IPS-15b (cell line): Measurements from ENCODE around the gene GYPC.

Experiments
- H3K27me3 ChIP-seq: one replicate; pipeline ENCODE4 v1.6.1; 2013; ENCODE audit warnings: low read length; ENCODE audit not compliant: control insufficient read depth, insufficient read depth
- H3K36me3 ChIP-seq: one replicate; pipeline ENCODE4 v1.6.1; 2013; ENCODE audit warnings: low read length; ENCODE audit not compliant: control insufficient read depth, insufficient read depth
- H3K4me1 ChIP-seq: one replicate; pipeline ENCODE4 v1.6.1; 2013; ENCODE audit warnings: mild to moderate bottlenecking, low read length; ENCODE audit not compliant: control insufficient read depth, insufficient read depth
- H3K4me3 ChIP-seq: one replicate; pipeline ENCODE4 v1.5.1; 2013; ENCODE audit warnings: low read depth, low read length
- H3K9ac ChIP-seq: one replicate; pipeline ENCODE4 v1.6.1; 2013; ENCODE audit warnings: low read depth, mild to moderate bottlenecking, low read length
- H3K9me3 ChIP-seq: one replicate; pipeline ENCODE4 v1.6.1; 2013; ENCODE audit warnings: mild to moderate bottlenecking, low read length; ENCODE audit not compliant: control insufficient read depth, insufficient read depth

Gene GYPC

GRCh38 chr2:126652323-126652891, 3.6 kb upstream of the GYPC start:
- H3K4me3 ChIP-seq, result no peak overlapping the region
- no peaks in the 10 kb centered on the region for H3K9me3 ChIP-seq
- H3K36me3 ChIP-seq, result no peaks in the 10 kb centered on the region

GRCh38 chr2:126653109-126653508, 2.8 kb upstream of the GYPC start:
- peaks cover 18% of the 10 kb centered on the region for H3K4me1 ChIP-seq
- peaks cover 5% of the 10 kb centered on the region for H3K27me3 ChIP-seq
- H3K9ac ChIP-seq, result no peak overlapping the region
- H3K4me3 ChIP-seq, result no peak overlapping the region
- no peaks in the 10 kb centered on the region for H3K36me3 ChIP-seq
- H3K9me3 ChIP-seq, result no peaks in the 10 kb centered on the region

More at GRCh38 chr2:126652323-126652891, 3.6 kb upstream of the GYPC start:
- H3K4me1 ChIP-seq, result peaks cover 14% of the 10 kb centered on the region
- no peak overlapping the region for H3K9ac ChIP-seq
- H3K27me3 ChIP-seq, result peaks cover 5% of the 10 kb centered on the region

- Histone ChIP-seq H3K4me1 (peaks cover 25% of the 10 kb centered on the region), H3K9ac (no peak overlapping the region), H3K36me3 (no peaks in the 10 kb centered on the region), H3K4me3 (no peak overlapping the region), H3K9me3 (no peaks in the 10 kb centered on the region), H3K27me3 (peaks cover 5% of the 10 kb centered on the region)
Observed at GRCh38 chr2:126653761-126654160, 2.2 kb upstream of the GYPC start.

DNA sequence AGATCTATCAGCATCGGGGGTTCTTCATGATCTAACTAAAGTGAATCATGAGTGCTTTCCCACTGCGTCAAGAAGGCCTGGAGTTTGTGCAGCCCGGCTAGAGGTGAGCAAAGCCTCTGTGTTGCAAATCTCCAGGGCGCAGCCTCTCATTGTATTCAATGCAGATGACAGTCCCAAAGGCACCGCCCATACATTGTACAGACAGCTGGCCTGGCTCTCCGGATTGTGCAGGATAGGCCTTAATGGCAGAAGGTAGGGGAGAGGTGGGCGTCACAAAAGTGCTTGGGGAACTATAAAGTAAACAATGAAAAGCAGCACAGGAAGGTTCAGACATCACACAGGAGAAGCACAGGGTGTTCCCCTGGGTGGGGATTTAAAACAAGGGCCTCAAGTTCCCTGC, 907 bp upstream of the GYPC start:
- H3K9ac ChIP-seq, result no peak overlapping the region
- H3K4me3 ChIP-seq, result no peak overlapping the region
- peaks cover 5% of the 10 kb centered on the region for H3K27me3 ChIP-seq
- H3K36me3 ChIP-seq, result no peaks in the 10 kb centered on the region
- H3K9me3 ChIP-seq, result no peaks in the 10 kb centered on the region
- H3K4me1 ChIP-seq, result peaks cover 29% of the 10 kb centered on the region

DNA sequence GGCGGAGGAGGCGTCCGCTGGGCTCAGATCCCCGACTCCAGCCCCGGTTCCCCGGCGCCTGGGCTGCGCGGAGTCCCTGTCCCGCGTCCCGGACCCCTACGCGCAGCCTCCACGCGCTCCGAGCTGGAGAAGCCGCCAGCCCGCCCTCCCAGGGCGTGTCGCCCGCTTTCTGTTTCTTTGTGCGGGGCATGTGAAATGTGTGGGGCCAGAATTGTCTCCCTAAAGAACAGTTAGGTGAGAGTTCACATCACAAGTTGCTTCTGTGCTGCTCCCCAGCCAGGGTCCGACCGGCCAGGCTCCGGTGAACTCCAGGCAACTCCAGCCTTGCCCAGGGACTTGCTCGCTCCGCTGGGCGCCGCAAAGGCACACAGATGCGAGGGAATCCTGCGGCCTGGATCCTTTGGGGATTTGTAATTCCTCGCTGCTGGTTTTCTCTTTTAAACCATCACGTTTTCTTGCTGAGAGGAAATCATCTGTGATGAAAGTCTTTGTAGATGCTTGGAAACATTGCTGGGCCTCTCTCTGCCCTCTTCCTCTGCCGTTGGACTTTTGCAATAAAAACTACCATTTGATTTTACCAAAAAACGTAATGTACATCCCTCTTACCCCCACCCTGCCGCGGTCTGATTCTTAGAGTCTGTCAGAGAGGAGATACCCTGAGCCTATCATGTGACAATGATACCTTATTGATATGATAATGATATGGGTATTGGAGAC, 631 bp downstream of the GYPC start:
- Histone ChIP-seq H3K4me1 (peaks cover 29% of the 10 kb centered on the region), H3K9ac (peak overlapping the region; percentile 73), H3K4me3 (peak overlapping the region; percentile 60), H3K9me3 (no peaks in the 10 kb centered on the region), H3K27me3 (peaks cover 5% of the 10 kb centered on the region), H3K36me3 (no peaks in the 10 kb centered on the region)

GRCh38 chr2:126657148-126657635, 1.2 kb downstream of the GYPC start:
- peak overlapping the region; percentile 73 for H3K9ac ChIP-seq
- no peaks in the 10 kb centered on the region for H3K36me3 ChIP-seq
- H3K9me3 ChIP-seq, result no peaks in the 10 kb centered on the region
- peaks cover 29% of the 10 kb centered on the region for H3K4me1 ChIP-seq
- H3K27me3 ChIP-seq, result peaks cover 5% of the 10 kb centered on the region
- peak overlapping the region; percentile 60 for H3K4me3 ChIP-seq

DNA sequence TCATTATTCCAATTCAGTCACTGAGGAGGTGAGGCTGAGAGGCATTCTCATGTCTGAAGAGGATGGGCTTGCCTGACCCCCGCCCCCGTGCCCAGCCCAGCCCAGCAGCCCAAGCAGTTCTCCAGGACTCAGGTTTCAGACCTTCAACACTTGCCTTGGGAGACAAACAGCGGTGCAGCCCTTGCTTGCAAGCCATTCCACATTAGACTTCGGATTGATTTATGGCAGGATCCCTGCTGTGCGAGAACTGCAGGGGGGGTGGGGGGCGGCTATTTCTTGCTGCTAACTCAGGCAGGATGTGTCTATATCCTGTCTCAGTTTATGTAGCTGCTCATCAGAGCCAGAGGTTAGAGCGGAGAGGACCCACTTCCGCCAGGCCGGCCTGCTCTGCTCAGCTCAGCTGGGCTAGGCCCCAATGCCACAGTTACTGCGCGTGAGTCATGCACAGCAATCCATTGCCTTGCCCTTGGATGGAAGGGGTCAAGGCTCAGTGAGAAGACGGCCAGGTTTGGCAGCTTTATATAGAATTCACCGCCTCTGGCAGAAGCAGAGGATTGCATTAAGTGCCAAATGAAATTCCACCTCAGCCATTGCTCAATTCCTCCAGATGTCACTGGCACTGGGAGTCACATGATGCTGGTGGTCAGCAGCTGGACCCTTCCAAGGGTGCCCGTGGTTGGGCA, 1.8 kb downstream of the GYPC start:
- H3K9ac ChIP-seq, result no peak overlapping the region
- H3K4me1 ChIP-seq, result peaks cover 29% of the 10 kb centered on the region
- peak overlapping the region; percentile 60 for H3K4me3 ChIP-seq
- no peaks in the 10 kb centered on the region for H3K9me3 ChIP-seq
- no peaks in the 10 kb centered on the region for H3K36me3 ChIP-seq
- peaks cover 5% of the 10 kb centered on the region for H3K27me3 ChIP-seq

GRCh38 chr2:126658319-126658904, 2.5 kb downstream of the GYPC start:
- Histone ChIP-seq H3K27me3 (peaks cover 5% of the 10 kb centered on the region), H3K4me3 (no peak overlapping the region), H3K36me3 (peaks cover 2% of the 10 kb centered on the region), H3K9me3 (no peaks in the 10 kb centered on the region), H3K4me1 (peaks cover 29% of the 10 kb centered on the region), H3K9ac (no peak overlapping the region)

DNA sequence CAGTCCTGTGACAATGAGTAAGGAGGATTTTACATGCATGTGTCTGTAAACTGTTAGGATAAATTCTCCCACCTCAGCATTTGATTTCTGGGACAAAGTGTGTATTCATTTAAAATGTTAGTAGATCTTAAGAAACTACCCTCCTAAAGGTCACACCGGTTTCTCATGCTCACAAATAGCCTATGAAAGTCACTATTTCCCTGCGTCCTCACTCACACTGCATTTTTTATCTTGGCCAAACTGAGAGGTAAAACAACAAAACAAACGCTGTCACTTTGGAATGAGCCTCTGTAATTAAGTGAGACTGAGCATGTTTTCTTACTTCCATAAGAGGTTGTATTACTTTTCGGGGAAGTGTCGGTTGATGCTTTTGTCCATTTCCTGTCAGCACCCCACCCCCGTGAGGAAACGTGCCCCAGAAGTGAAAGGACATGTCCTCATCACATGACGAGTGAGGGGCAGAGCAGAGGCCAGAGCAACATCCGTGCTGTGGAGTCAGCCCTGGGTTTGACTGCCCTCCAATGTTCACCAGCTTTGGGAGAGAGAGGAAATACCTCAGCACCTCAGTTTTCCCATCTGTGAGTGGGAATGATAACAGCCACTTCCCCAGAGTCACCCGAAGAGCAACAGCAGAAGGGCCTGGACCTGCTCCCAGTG, 3.1 kb downstream of the GYPC start:
- Histone ChIP-seq H3K27me3 (peaks cover 5% of the 10 kb centered on the region), H3K9me3 (no peaks in the 10 kb centered on the region), H3K4me3 (no peak overlapping the region), H3K4me1 (peaks cover 29% of the 10 kb centered on the region), H3K9ac (no peak overlapping the region), H3K36me3 (peaks cover 2% of the 10 kb centered on the region)

DNA sequence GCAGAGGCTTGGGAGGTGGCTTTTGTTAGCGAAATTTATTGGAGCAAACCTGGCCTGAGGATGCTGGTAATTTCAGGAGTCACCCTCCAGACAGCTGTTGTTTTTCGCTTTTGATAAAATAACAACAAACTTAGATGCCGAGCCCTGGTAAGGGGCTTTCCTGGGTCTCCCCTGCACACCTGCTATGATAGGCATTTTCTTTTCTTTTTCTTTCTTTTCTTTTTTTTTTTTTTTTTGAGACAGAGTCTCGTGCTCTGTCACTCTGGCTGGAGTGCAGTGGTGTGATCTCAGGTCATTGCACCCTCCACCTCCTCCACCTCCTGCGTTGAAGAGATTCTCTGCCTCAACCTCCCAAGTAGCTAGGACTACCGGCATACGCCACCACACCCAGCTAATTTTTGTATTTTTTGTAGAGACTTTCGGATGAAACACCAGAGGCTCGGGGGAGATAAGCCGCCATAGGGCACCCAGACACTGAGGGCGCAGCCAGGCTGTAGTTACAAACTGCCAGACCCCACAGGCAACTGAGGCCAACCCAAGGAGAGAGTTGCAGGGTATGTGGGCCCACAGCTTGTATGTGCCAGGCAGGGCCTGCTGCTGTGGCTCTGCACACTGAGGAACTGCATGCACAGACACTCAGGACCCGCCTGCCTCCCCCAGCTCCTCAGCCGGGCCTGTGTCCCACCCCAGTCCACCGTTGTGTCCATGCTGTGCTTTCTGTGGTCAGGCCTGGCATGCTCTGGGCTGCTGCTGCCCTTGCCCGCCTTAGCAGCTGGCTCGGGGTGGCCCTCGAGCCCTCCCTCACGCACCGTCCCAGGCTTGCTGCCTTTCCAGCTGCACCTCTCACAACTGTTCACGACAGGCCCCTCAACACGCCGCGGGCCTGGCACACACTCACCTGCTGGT, 3.9 kb downstream of the GYPC start:
- H3K27me3 ChIP-seq, result peaks cover 5% of the 10 kb centered on the region
- H3K9me3 ChIP-seq, result no peaks in the 10 kb centered on the region
- no peak overlapping the region for H3K9ac ChIP-seq
- H3K4me3 ChIP-seq, result no peak overlapping the region
- peaks cover 29% of the 10 kb centered on the region for H3K4me1 ChIP-seq
- H3K36me3 ChIP-seq, result peaks cover 2% of the 10 kb centered on the region
